MCF 10A (cell line): ENCODE measurements around the gene CA9. TPM values are rescaled to one million over a fixed set of nuclear protein-coding genes. Genes with fewer than 3 reads are reported as not detected.

Experiments
- BruUV-seq: library from RNA; stranded (reverse); fragments of 400-500 nt; replicated peaks from 2 replicates; lab custom pipeline; 2021; lab: Mats Ljungman, UMichigan
- CTCF ChIA-PET: fragments of 300-600 bp; sonication (Branson Sonifier 250); formaldehyde crosslinking; extraction: SDS; loops from one replicate; lab custom pipeline; 2021; ENCODE audit warnings: antibody characterized with exemption, inconsistent platforms; lab: Yijun Ruan, JAX
- POLR2A ChIA-PET: fragments of 300-600, 350-650 bp; sonication (Branson Sonifier 250); formaldehyde crosslinking; extraction: SDS; loops from one replicate; lab custom pipeline; 2020; ENCODE audit warnings: antibody characterized with exemption, inconsistent platforms; lab: Yijun Ruan, JAX
- DNase-seq: peaks from one replicate; pipeline ENCODE4 v3.0.0-alpha.2; 2018; ENCODE audit not compliant: unreplicated experiment
- H3K27ac Mint-ChIP-seq: one replicate; pipeline ENCODE4 v1.8.0; 2022; ENCODE audit warnings: mild to moderate bottlenecking, low read depth, mixed read lengths; ENCODE audit not compliant: unreplicated experiment
- H3K27me3 Mint-ChIP-seq: one replicate; pipeline ENCODE4 v1.8.0; 2022; ENCODE audit warnings: mixed read lengths; ENCODE audit not compliant: insufficient read depth, unreplicated experiment
- H3K36me3 Mint-ChIP-seq: one replicate; pipeline ENCODE4 v1.8.0; 2022; ENCODE audit warnings: mild to moderate bottlenecking, moderate library complexity, mixed read lengths; ENCODE audit not compliant: insufficient read depth, unreplicated experiment
- H3K4me1 Mint-ChIP-seq: one replicate; pipeline ENCODE4 v1.8.0; 2022; ENCODE audit warnings: mixed read lengths; ENCODE audit not compliant: insufficient read depth, unreplicated experiment
- H3K4me3 Mint-ChIP-seq: one replicate; pipeline ENCODE4 v1.8.0; 2022; ENCODE audit warnings: mild to moderate bottlenecking, moderate library complexity, mixed read lengths; ENCODE audit not compliant: unreplicated experiment
- H3K9me3 Mint-ChIP-seq: one replicate; pipeline ENCODE4 v1.8.0; 2022; ENCODE audit warnings: mixed read lengths; ENCODE audit not compliant: unreplicated experiment
- CTCF ChIP-seq: fragments of 200-600 bp; IDR thresholded peaks from one replicate; pipeline ENCODE4 v1.8.0; 2022; ENCODE audit warnings: antibody characterized with exemption, mild to moderate bottlenecking; ENCODE audit not compliant: unreplicated experiment
- intact Hi-C: fragments of 100-400 bp; cut with micrococcal nuclease; formaldehyde crosslinking; loops from 2 replicates; pipeline ENCODE4 v1.14.1; 2022
- total RNA-seq: library from RNA; stranded (reverse); gene quantifications from 2 replicates; pipeline ENCODE4 v1.2.3, GENCODE V29; 2022

The CA9 gene
- total RNA-seq, 1 experiment from 2014 or later = not detected

GRCh38 chr9:35653611-35654010, 20.1 kb upstream of the CA9 start:
- no TSS peak for BruUV-seq
- POLR2A ChIA-PET = no interaction called here
- Mint-ChIP-seq H3K27me3 (no peaks in the 10 kb centered on the region), H3K27ac (no peak overlapping the region), H3K36me3 (peaks cover 11% of the 10 kb centered on the region), H3K4me1 (no peaks in the 10 kb centered on the region), H3K9me3 (no peaks in the 10 kb centered on the region), H3K4me3 (no peak overlapping the region)
- no peak for DNase-seq
- intact Hi-C loops = loop anchor here (10.0 kb wide), 1 partner anchor 251 kb away; the partner anchor contains the start of genes HRCT1 and SPAAR
- CTCF ChIA-PET = interaction anchor here (0.7 kb wide), 1 partner anchor 46 kb away, joined by 3 read pairs; no protein-coding TSS in a partner anchor
- TF ChIP-seq CTCF = no peak

GRCh38 chr9:35656348-35656747, 17.4 kb upstream of the CA9 start:
- Mint-ChIP-seq H3K27me3 (no peaks in the 10 kb centered on the region), H3K36me3 (peaks cover 25% of the 10 kb centered on the region), H3K4me1 (peaks cover 18% of the 10 kb centered on the region), H3K27ac (peak overlapping the region; percentile 100), H3K4me3 (no peak overlapping the region), H3K9me3 (no peaks in the 10 kb centered on the region)
- ChIA-PET CTCF (interaction anchor here (0.6 to 11.0 kb wide), 7 partner anchors 10 to 830 kb away, joined by 3 to 119 read pairs (median 6); partner anchors contain the start of genes CREB3 and TLN1), POLR2A (interaction anchor here (0.6 to 5.4 kb wide), 9 partner anchors 8 to 167 kb away, joined by 3 to 61 read pairs (median 15); partner anchors contain the start of genes ARHGEF39, CREB3, GBA2 and RGP1)
- DNase-seq = no peak
- no TSS peak for BruUV-seq
- TF ChIP-seq CTCF = no peak
- intact Hi-C loops = loop anchor here (5.0 to 10.0 kb wide), 2 partner anchors 54 to 248 kb away; partner anchors contain the start of genes HRCT1 and SPAAR

GRCh38 chr9:35656831-35657545, 16.7 kb upstream of the CA9 start:
- H3K27me3 Mint-ChIP-seq = no peaks in the 10 kb centered on the region
- peak overlapping the region; percentile 100 for H3K27ac Mint-ChIP-seq
- peaks cover 32% of the 10 kb centered on the region for H3K36me3 Mint-ChIP-seq
- POLR2A ChIA-PET = interaction anchor here (0.6 to 5.4 kb wide), 21 partner anchors 7 to 542 kb away, joined by 3 to 61 read pairs (median 6); partner anchors contain the start of genes ARHGEF39, CREB3, GBA2 and HRCT1
- CTCF ChIA-PET = interaction anchor here (0.5 to 11.0 kb wide), 14 partner anchors 11 to 829 kb away, joined by 3 to 119 read pairs (median 6); partner anchors contain the start of genes CREB3 and TLN1
- no peak for TF ChIP-seq CTCF
- no peaks in the 10 kb centered on the region for H3K9me3 Mint-ChIP-seq
- intact Hi-C loops = loop anchor here (5.0 to 10.0 kb wide), 2 partner anchors 55 to 248 kb away; partner anchors contain the start of genes HRCT1 and SPAAR
- peak overlapping the region; percentile 62 for H3K4me3 Mint-ChIP-seq
- BruUV-seq = no TSS peak
- DNase-seq = no peak
- H3K4me1 Mint-ChIP-seq = peaks cover 18% of the 10 kb centered on the region
